GM23338 (cell line): Measurements from ENCODE around the gene OR10R2. TPM values are rescaled to one million over a fixed set of nuclear protein-coding genes. Genes with fewer than 3 reads are reported as not detected.
"Not testable (repeated sequence)": the region's sequence is repeated elsewhere in the genome, so short reads cannot be mapped to it uniquely, and the experiment has no call there.

Experiments used
- ATAC-seq: fragments of 200-7000 bp; cut with Tn5 transposase; 3 replicates; pipeline ENCODE4 v1.9.1; 2020
- DNase-seq: peaks from one replicate; pipeline ENCODE4 v3.0.0-alpha.2; 2015; ENCODE audit warnings: low spot score
- H2AFZ ChIP-seq: fragments of 200-600 bp; sonication (generic); 2 replicates; pipeline ENCODE4 v1.8.0; 2016; ENCODE audit warnings: antibody characterized with exemption, mild to moderate bottlenecking, moderate library complexity
- H3F3A ChIP-seq: fragments of 200-600 bp; sonication (generic); replicated peaks from 2 replicates; pipeline ENCODE4 v1.8.0; 2017; ENCODE audit warnings: antibody characterized with exemption, mixed run types, low read depth
- H3K27ac ChIP-seq: fragments of 200-600 bp; sonication (generic); 2 replicates; pipeline ENCODE4 v1.6.1; 2016; ENCODE audit warnings: low read depth
- H3K27me3 ChIP-seq: fragments of 200-600 bp; sonication (generic); 2 replicates; pipeline ENCODE4 v1.8.0; 2016; ENCODE audit warnings: mild to moderate bottlenecking, mixed run types, moderate library complexity; ENCODE audit not compliant: insufficient read depth
- H3K36me3 ChIP-seq: fragments of 200-600 bp; sonication (generic); 2 replicates; pipeline ENCODE4 v1.8.0; 2016; ENCODE audit warnings: mild to moderate bottlenecking; ENCODE audit not compliant: insufficient read depth
- H3K4me1 ChIP-seq: fragments of 200-600 bp; sonication (generic); 2 replicates; pipeline ENCODE4 v1.8.0; 2016; ENCODE audit warnings: mild to moderate bottlenecking, moderate library complexity; ENCODE audit not compliant: insufficient read depth
- H3K4me2 ChIP-seq: fragments of 200-600 bp; sonication (generic); 2 replicates; pipeline ENCODE4 v1.7.1; 2017; ENCODE audit warnings: mixed run types
- H3K4me3 ChIP-seq: fragments of 200-600 bp; sonication (generic); 2 replicates; pipeline ENCODE4 v1.6.1; 2016; ENCODE audit warnings: mixed run types
- H3K79me2 ChIP-seq: fragments of 200-600 bp; sonication (generic); replicated peaks from 2 replicates; pipeline ENCODE4 v1.8.0; 2017; ENCODE audit warnings: mild to moderate bottlenecking; ENCODE audit not compliant: insufficient read depth
- H3K9me2 ChIP-seq: fragments of 200-600 bp; sonication (generic); 2 replicates; pipeline ENCODE4 v1.8.0; 2017; ENCODE audit not compliant: insufficient read depth
- H4K20me1 ChIP-seq: fragments of 200-600 bp; sonication (generic); replicated peaks from 2 replicates; pipeline ENCODE4 v1.8.0; 2017; ENCODE audit warnings: mild to moderate bottlenecking; ENCODE audit not compliant: insufficient read depth
- H3K27ac Mint-ChIP-seq: 2 replicates; pipeline ENCODE4 v1.8.0; 2020; ENCODE audit warnings: inconsistent platforms, mild to moderate bottlenecking, moderate library complexity, mixed read lengths
- H3K27me3 Mint-ChIP-seq: 3 replicates; pipeline ENCODE4 v1.8.0; 2022; ENCODE audit warnings: low read depth, mild to moderate bottlenecking, moderate library complexity, mixed read lengths, inconsistent platforms; ENCODE audit not compliant: insufficient read depth, poor library complexity
- H3K36me3 Mint-ChIP-seq: 3 replicates; pipeline ENCODE4 v1.8.0; 2021; ENCODE audit warnings: low read depth, mild to moderate bottlenecking, inconsistent platforms, moderate library complexity, mixed read lengths
- H3K4me1 Mint-ChIP-seq: 3 replicates; pipeline ENCODE4 v1.8.0; 2020; ENCODE audit warnings: mild to moderate bottlenecking, inconsistent platforms, mixed read lengths
- H3K4me3 Mint-ChIP-seq: 3 replicates; pipeline ENCODE4 v1.8.0; 2021; ENCODE audit warnings: moderate library complexity, mild to moderate bottlenecking, inconsistent platforms, mixed read lengths
- H3K9me3 Mint-ChIP-seq: 3 replicates; pipeline ENCODE4 v1.8.0; 2020; ENCODE audit warnings: moderate library complexity, mild to moderate bottlenecking, inconsistent platforms, mixed read lengths
- ZNF462 ChIP-seq: fragments of 250-450 bp; sonication (Bioruptor Pico); IDR thresholded peaks from 2 replicates; pipeline ENCODE4 v1.5.0; 2020; ENCODE audit warnings: mild to moderate bottlenecking, moderate library complexity
- polyA plus RNA-seq: library from polyadenylated mRNA; unstranded; fragments of >200 nt; fragmentation: Nextera tagmentation; extraction: Ambion mirVana; gene quantifications from 2 replicates; pipeline ENCODE4 v1.2.1, GENCODE V29; 2016
- total RNA-seq: library from RNA; depleted of rRNA; stranded (reverse); fragments of >200 nt; shearing (Covaris generic); gene quantifications from 2 replicates; pipeline ENCODE4 v1.2.3, GENCODE V29; 2014

OR10R2 gene
- total and polyA plus RNA-seq, 2 experiments from 2014 or later: not detected

- Histone ChIP-seq H3K4me2 (no peak within 1 kb of the TSS), H4K20me1 (no peaks in the 10 kb centered on the region), H3K4me1 (peaks cover 23% of the 10 kb centered on the region), H3K36me3 (no peaks in the 10 kb centered on the region), H3K9me2 (no peaks in the 10 kb centered on the region), H3K4me3 (no peak within 1 kb of the TSS), H3K79me2 (no peaks in the 10 kb centered on the region), H3K27ac (no peak within 1 kb of the TSS), H3K27me3 (no peaks in the 10 kb centered on the region), H3F3A (no peaks in the 10 kb centered on the region), H2AFZ (peak within 1 kb of the TSS; percentile 40; the same call in 1 of the 2 replicates)
- TF ChIP-seq ZNF462 (CRISPR knock-in tag): no peak
- Mint-ChIP-seq H3K4me3 (no peak within 1 kb of the TSS), H3K9me3 (peaks cover 9% of the 10 kb centered on the region; the same call in 1 of the 3 replicates), H3K4me1 (peaks cover 24% of the 10 kb centered on the region), H3K27ac (no peak within 1 kb of the TSS), H3K36me3 (no peaks in the 10 kb centered on the region), H3K27me3 (no peaks in the 10 kb centered on the region)
- DNase-seq: no peak
- ATAC-seq: no peak
Observed at GRCh38 chr1:158426137-158426536, 45.9 kb upstream of the OR10R2 start, which contains the start of gene OR10K2. Gene OR10K2, minus strand, starts transcription at chr1:158426237. Its CDS starts 5,371 bp downstream, at chr1:158420866.

GRCh38 chr1:158430163-158430562 is 41.9 kb upstream of the OR10R2 start:
- not testable (repeated sequence) for H3K4me3 ChIP-seq, H3K27ac Mint-ChIP-seq, H3F3A ChIP-seq, H3K27ac ChIP-seq, DNase-seq, H3K4me3 Mint-ChIP-seq, H3K27me3 ChIP-seq, H2AFZ ChIP-seq, H3K9me2 ChIP-seq, H3K4me1 ChIP-seq, H3K79me2 ChIP-seq, H3K36me3 ChIP-seq, H3K4me1 Mint-ChIP-seq, H3K36me3 Mint-ChIP-seq, ATAC-seq, H3K27me3 Mint-ChIP-seq, H3K4me2 ChIP-seq, H4K20me1 ChIP-seq
- H3K9me3 Mint-ChIP-seq: peaks cover 24% of the 10 kb centered on the region
